Stimulated activated CD4-positive, alpha-beta T cell treated with anti-CD3 and anti-CD28 coated beads, Interleukin-4, amount 100 ng/mL, for 24 hours (primary cell): ENCODE measurements around the gene FGD3.

Source experiments
- DNase-seq: peaks from one replicate; pipeline ENCODE4 v3.0.0-alpha.2; 2020

FGD3 gene

GRCh38 chr9:93082841-93083411, 135.6 kb downstream of the FGD3 start:
- DNase-seq, result no peak

DNA sequence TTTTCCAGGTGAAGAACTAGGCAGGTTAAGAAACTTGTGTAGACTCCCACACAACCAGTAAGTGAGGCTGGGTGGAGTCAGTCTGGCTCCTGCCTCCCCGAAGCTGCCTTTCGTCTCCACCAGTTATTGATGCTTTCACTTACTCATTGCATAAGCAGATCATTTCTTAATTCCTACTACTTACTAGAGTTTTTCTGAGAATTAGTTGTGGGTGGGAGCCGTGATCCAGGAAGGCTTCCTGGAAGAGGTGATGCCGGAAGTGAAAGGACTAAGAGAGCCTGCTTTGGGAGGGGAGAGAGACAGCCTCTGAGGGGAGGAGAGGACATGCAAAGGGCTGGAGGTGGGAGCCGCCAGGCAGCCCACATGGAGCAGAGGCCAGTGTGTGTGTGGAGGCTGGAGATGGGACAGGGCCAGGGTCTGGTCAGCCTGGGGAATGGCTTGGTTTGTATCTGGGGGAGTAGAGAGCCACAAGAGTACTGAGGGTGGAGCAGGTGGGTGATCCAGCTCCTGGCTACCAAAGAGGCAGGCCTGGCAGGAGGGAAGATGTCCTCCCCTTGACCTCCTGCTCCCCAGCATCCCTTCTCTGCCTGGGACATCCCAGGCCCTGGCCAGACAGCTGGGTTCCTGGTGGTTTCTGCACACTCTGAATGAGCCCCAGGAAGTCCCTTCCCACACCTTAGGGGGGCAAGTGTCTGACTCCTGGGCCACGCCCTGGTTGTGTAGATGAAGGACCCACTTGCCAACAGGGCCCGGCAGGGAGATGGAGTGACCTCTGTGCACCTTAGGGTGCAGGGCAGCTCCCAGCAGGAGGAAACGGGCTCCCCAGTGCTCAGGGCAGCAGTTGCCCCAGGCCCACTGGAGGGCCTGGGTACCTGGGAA, 136.5 kb downstream of the FGD3 start:
- peak; percentile 57 for DNase-seq

DNA sequence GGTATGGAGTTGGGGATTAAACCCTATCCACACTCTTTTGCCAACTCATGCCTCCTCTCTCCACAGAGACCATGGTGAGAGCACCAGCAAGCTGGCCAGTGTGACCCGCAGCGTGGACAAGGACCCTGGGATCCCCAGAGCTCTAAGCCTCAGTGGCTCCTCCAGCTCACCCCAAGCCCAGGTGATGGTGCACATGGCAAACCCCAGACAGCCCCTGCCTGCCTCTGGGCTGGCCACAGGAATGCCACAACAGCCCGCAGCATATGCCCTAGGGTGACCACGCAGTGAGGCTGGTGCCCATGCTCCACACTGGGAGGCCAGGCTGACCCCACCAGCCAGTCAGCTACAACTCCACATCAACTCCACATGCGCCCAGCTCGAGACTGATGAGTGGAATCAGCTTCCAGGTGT, 137.2 kb downstream of the FGD3 start:
- no peak for DNase-seq

DNA sequence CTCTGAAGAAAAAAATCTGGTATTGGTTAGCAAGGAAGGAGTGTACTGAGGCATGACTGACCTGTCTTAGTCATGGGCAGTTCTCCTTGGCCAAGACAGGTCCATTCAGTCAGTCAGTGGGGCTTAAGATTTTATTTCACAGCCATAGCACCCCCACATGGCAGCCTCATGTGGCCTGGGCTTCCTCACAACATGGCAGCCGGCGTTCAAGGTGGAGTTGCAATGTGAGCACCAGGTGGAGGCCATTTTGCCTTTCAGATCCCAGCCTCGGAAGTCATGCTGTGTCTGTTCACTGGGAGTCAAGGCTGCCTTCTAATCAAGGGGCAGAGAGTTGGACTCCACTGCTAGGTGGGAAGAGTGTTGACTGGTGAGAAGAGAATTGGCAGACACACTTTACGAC, 138.4 kb downstream of the FGD3 start:
- DNase-seq, result no peak
